ENCODE data around the gene SLC25A18. TPM values are rescaled to one million over a fixed set of nuclear protein-coding genes. Genes with fewer than 3 reads are reported as not detected.

Gene SLC25A18
- total RNA-seq, 1 donor from 2014 or later, result 2.1 TPM

GRCh38 chr22:17637490-17638181 is 74.3 kb downstream of the SLC25A18 start:
- ATAC-seq, result no peak
- intact Hi-C loops (cut with DNase I), result loop anchor here (2.0 to 10.0 kb wide), 3 partner anchors 67 to 463 kb away; partner anchors contain the start of gene SLC25A18
- DNase-seq (ENCODE audit: missing footprints), result no peak

GRCh38 chr22:17638182-17638431 is 74.8 kb downstream of the SLC25A18 start:
- no peak for DNase-seq (ENCODE audit: missing footprints)
- intact Hi-C loops (cut with DNase I), result loop anchor here (2.0 to 10.0 kb wide), 3 partner anchors 67 to 463 kb away; partner anchors contain the start of gene SLC25A18
- ATAC-seq, result peak; percentile 42

GRCh38 chr22:17638432-17639246 is 75.3 kb downstream of the SLC25A18 start, which contains the start of gene BCL2L13:
Gene BCL2L13, plus strand, starts transcription at chr22:17638757. Its CDS starts 16,955 bp downstream, at chr22:17655712.
- ATAC-seq, result peak; percentile 98
- intact Hi-C loops (cut with DNase I), result loop anchor here (2.0 to 10.0 kb wide), 3 partner anchors 68 to 464 kb away; partner anchors contain the start of gene SLC25A18
- peak; percentile 97 for DNase-seq (ENCODE audit: missing footprints)

GRCh38 chr22:17639247-17639741 is 76.0 kb downstream of the SLC25A18 start:
- intact Hi-C loops (cut with DNase I), result loop anchor here (2.0 to 10.0 kb wide), 3 partner anchors 68 to 464 kb away; partner anchors contain the start of gene SLC25A18
- DNase-seq (ENCODE audit: missing footprints) (no peak), ATAC-seq (peak; percentile 52)

Other genes with a start within 250 kb of the SLC25A18 start
- gene CECR2, start 194.0 kb upstream of the SLC25A18 start, total RNA-seq, result 6.4 TPM
- 200 TPM for gene ATP6V1E1, start 65.3 kb downstream of the SLC25A18 start, total RNA-seq
- 95.9 TPM for gene BCL2L13, start 75.3 kb downstream of the SLC25A18 start, total RNA-seq
- 23.2 TPM for gene BID, start 211.0 kb downstream of the SLC25A18 start, total RNA-seq

Data from Right ventricle myocardium inferior (tissue), 1 donor.